H9 (cell line): Measurements from ENCODE around the gene LPO. TPM values are rescaled to one million over a fixed set of nuclear protein-coding genes. Genes with fewer than 3 reads are reported as not detected.

Experiments
- DNase-seq: peaks from one replicate; pipeline ENCODE4 v3.0.0-alpha.2; 2017
- H2AFZ ChIP-seq: one replicate; pipeline ENCODE4 v1.6.1; 2013; ENCODE audit warnings: mild to moderate bottlenecking, low read length, control low read depth, moderate library complexity
- H2AK5ac ChIP-seq: 2 replicates; pipeline ENCODE4 v1.6.1; 2013; ENCODE audit warnings: low read length, control low read depth, mixed read lengths; ENCODE audit not compliant: insufficient read length
- H2BK120ac ChIP-seq: one replicate; pipeline ENCODE4 v1.6.1; 2013; ENCODE audit warnings: low read depth, mild to moderate bottlenecking, low read length, control low read depth, inconsistent platforms; ENCODE audit not compliant: poor library complexity, severe bottlenecking
- H2BK12ac ChIP-seq: 2 replicates; pipeline ENCODE4 v1.6.1; 2013; ENCODE audit warnings: low read length, control low read depth, mixed read lengths, low read depth; ENCODE audit not compliant: insufficient read length
- H2BK15ac ChIP-seq: 2 replicates; pipeline ENCODE4 v1.6.1; 2013; ENCODE audit warnings: low read depth, low read length, control low read depth
- H2BK20ac ChIP-seq: one replicate; pipeline ENCODE4 v1.6.1; 2013; ENCODE audit warnings: low read depth, mild to moderate bottlenecking, low read length, control low read depth, inconsistent platforms; ENCODE audit not compliant: poor library complexity, severe bottlenecking
- H2BK5ac ChIP-seq: 2 replicates; pipeline ENCODE4 v1.6.1; 2013; ENCODE audit warnings: low read length, control low read depth, mixed read lengths; ENCODE audit not compliant: insufficient read length
- H3K14ac ChIP-seq: 2 replicates; pipeline ENCODE4 v1.6.1; 2013; ENCODE audit warnings: low read length, control low read depth; ENCODE audit not compliant: insufficient read depth
- H3K18ac ChIP-seq: 2 replicates; pipeline ENCODE4 v1.6.1; 2013; ENCODE audit warnings: low read depth, mild to moderate bottlenecking, mixed read lengths, low read length, control low read depth; ENCODE audit not compliant: insufficient read length
- H3K23ac ChIP-seq: 2 replicates; pipeline ENCODE4 v1.6.1; 2013; ENCODE audit warnings: low read length, control low read depth, mixed read lengths, low read depth; ENCODE audit not compliant: insufficient read length
- H3K23me2 ChIP-seq: 2 replicates; pipeline ENCODE4 v1.6.1; 2013; ENCODE audit warnings: low read depth, mild to moderate bottlenecking, mixed read lengths, low read length, control low read depth; ENCODE audit not compliant: insufficient read length, poor library complexity, severe bottlenecking
- H3K27ac ChIP-seq: 2 replicates; pipeline ENCODE4 v1.5.1; 2013; ENCODE audit warnings: low read length, control low read depth, mixed read lengths, low read depth; ENCODE audit not compliant: insufficient read length
- H3K27me3 ChIP-seq: 2 replicates; pipeline ENCODE4 v1.6.1; 2013; ENCODE audit warnings: low read length, control low read depth, inconsistent platforms; ENCODE audit not compliant: insufficient read depth
- H3K4ac ChIP-seq: 2 replicates; pipeline ENCODE4 v1.6.1; 2013; ENCODE audit warnings: low read depth, mild to moderate bottlenecking, control low read depth, inconsistent platforms, low read length, moderate library complexity
- H3K4me1 ChIP-seq: 2 replicates; pipeline ENCODE4 v1.6.1; 2013; ENCODE audit warnings: low read length, control low read depth, inconsistent platforms; ENCODE audit not compliant: insufficient read depth
- H3K4me2 ChIP-seq: 2 replicates; pipeline ENCODE4 v1.6.1; 2013; ENCODE audit warnings: low read length, control low read depth, mixed read lengths; ENCODE audit not compliant: insufficient read length, insufficient read depth
- H3K56ac ChIP-seq: 2 replicates; pipeline ENCODE4 v1.6.1; 2013; ENCODE audit warnings: low read depth, mild to moderate bottlenecking, mixed read lengths, low read length, control low read depth; ENCODE audit not compliant: insufficient read length
- H3K79me1 ChIP-seq: 2 replicates; pipeline ENCODE4 v1.6.1; 2013; ENCODE audit warnings: low read depth, mild to moderate bottlenecking, moderate library complexity, low read length, control low read depth, inconsistent platforms; ENCODE audit not compliant: insufficient read depth, poor library complexity, severe bottlenecking
- H3K79me2 ChIP-seq: 2 replicates; pipeline ENCODE4 v1.6.1; 2013; ENCODE audit warnings: low read length, control low read depth, inconsistent platforms; ENCODE audit not compliant: insufficient read depth
- H3K9ac ChIP-seq: 2 replicates; pipeline ENCODE4 v1.6.1; 2013; ENCODE audit warnings: low read length, control low read depth, mixed read lengths; ENCODE audit not compliant: insufficient read length; ENCODE audit errors: extremely low read depth
- H3K9me3 ChIP-seq: one replicate; pipeline ENCODE4 v1.6.1; 2013; ENCODE audit warnings: low read depth, low read length, inconsistent platforms; ENCODE audit not compliant: control insufficient read depth
- H3T11ph ChIP-seq: one replicate; pipeline ENCODE4 v1.6.1; 2013; ENCODE audit warnings: mild to moderate bottlenecking, low read length, control low read depth, inconsistent platforms
- H4K20me1 ChIP-seq: one replicate; pipeline ENCODE4 v1.6.1; 2013; ENCODE audit not compliant: control insufficient read depth, insufficient read length, insufficient read depth
- H4K5ac ChIP-seq: 2 replicates; pipeline ENCODE4 v1.6.1; 2013; ENCODE audit warnings: low read depth, mild to moderate bottlenecking, mixed read lengths, low read length, control low read depth; ENCODE audit not compliant: insufficient read length
- H4K8ac ChIP-seq: replicated peaks from 2 replicates; pipeline ENCODE4 v1.6.1; 2013; ENCODE audit warnings: low read length, control low read depth, mixed read lengths, low read depth; ENCODE audit not compliant: insufficient read length
- H4K91ac ChIP-seq: 2 replicates; pipeline ENCODE4 v1.6.1; 2013; ENCODE audit warnings: low read depth, mild to moderate bottlenecking, moderate library complexity, mixed read lengths, low read length, control low read depth; ENCODE audit not compliant: insufficient read length
- H3K27ac Mint-ChIP-seq, 3 experiments: 2 replicates in 2 of 3; 3 replicates in 1 of 3; pipeline ENCODE4 v1.8.0; 2020 to 2021; ENCODE audit warnings: mixed read lengths in 3 of 3, mild to moderate bottlenecking in 1 of 3, moderate library complexity in 1 of 3
- H3K27me3 Mint-ChIP-seq: 2 replicates; pipeline ENCODE4 v1.8.0; 2021; ENCODE audit warnings: low read depth, mild to moderate bottlenecking, moderate library complexity, mixed read lengths
- H3K36me3 Mint-ChIP-seq, 3 experiments: 2 replicates in 2 of 3; 3 replicates in 1 of 3; pipeline ENCODE4 v1.8.0; 2020 to 2021; ENCODE audit warnings: low read depth in 3 of 3, mixed read lengths in 3 of 3; ENCODE audit not compliant: insufficient read depth in 1 of 3
- H3K4me1 Mint-ChIP-seq, 2 experiments: 2 replicates each; pipeline ENCODE4 v1.8.0; 2020; ENCODE audit warnings: mixed read lengths in 2 of 2
- H3K4me3 Mint-ChIP-seq, 2 experiments: 2 replicates in 1 of 2; 3 replicates in 1 of 2; pipeline ENCODE4 v1.8.0; 2020 to 2021; ENCODE audit warnings: mild to moderate bottlenecking in 2 of 2, mixed read lengths in 2 of 2, moderate library complexity in 1 of 2
- H3K9me3 Mint-ChIP-seq, 2 experiments: 2 replicates in 1 of 2; 3 replicates in 1 of 2; pipeline ENCODE4 v1.8.0; 2020; ENCODE audit warnings: mild to moderate bottlenecking in 2 of 2, mixed read lengths in 2 of 2, moderate library complexity in 1 of 2
- CTCF ChIP-seq: fragments of 200-600 bp; sonication (generic); conservative IDR thresholded peaks from 3 replicates; pipeline ENCODE4 v1.8.0; 2021; ENCODE audit warnings: antibody characterized with exemption, mild to moderate bottlenecking
- WGBS: extraction: QIAGEN DNeasy Blood & Tissue Kit; methylation state at CpG from one replicate; pipeline ENCODE4 v1.1.7; 2013; ENCODE audit warnings: missing lambda C conversion rate, low lambda C conversion rate, mixed read lengths; ENCODE audit not compliant: insufficient read length; ENCODE audit errors: extremely low coverage; 5-methylcytosine and 5-hydroxymethylcytosine counted together
- total RNA-seq: library from RNA; stranded (reverse); gene quantifications from 2 replicates; pipeline ENCODE4 v1.2.1, GENCODE V29; 2021

LPO gene
- total RNA-seq, 1 experiment from 2014 or later, result 0.17 TPM

GRCh38 chr17:58267347-58268324, 29.3 kb downstream of the LPO start:
- Histone ChIP-seq H3K27me3 (no peaks in the 10 kb centered on the region), H3K56ac (no peak overlapping the region), H3K79me1 (no peaks in the 10 kb centered on the region), H3T11ph (no peak overlapping the region), H3K14ac (no peak overlapping the region; the same call in 1 of the 2 replicates), H3K4ac (no peak overlapping the region), H3K23me2 (no peaks in the 10 kb centered on the region), H2BK12ac (no peak overlapping the region), H2AK5ac (no peak overlapping the region), H3K18ac (no peak overlapping the region), H4K5ac (no peak overlapping the region), H3K9ac (no peak overlapping the region), H3K4me1 (no peaks in the 10 kb centered on the region), H3K9me3 (no peaks in the 10 kb centered on the region), H3K79me2 (no peaks in the 10 kb centered on the region), H3K23ac (no peak overlapping the region), H2BK120ac (no peak overlapping the region), H3K27ac (no peak overlapping the region), H4K8ac (no peak overlapping the region), H2BK20ac (no peak overlapping the region), H2AFZ (no peak overlapping the region), H2BK5ac (no peak overlapping the region), H3K4me2 (no peak overlapping the region), H4K20me1 (no peaks in the 10 kb centered on the region), H2BK15ac (no peak overlapping the region), H4K91ac (no peak overlapping the region)
- WGBS, result no CpG with 5 or more reads among the region's 22 CpGs
- H3K4me3 Mint-ChIP-seq, result no peak overlapping the region; a peak in 1 of 5 replicates
- H3K9me3 Mint-ChIP-seq, result no peaks in the 10 kb centered on the region
- TF ChIP-seq CTCF, result no peak
- H3K27ac Mint-ChIP-seq, result no peak overlapping the region
- peaks cover 37% of the 10 kb centered on the region for H3K27me3 Mint-ChIP-seq
- no peaks in the 10 kb centered on the region for H3K4me1 Mint-ChIP-seq
- no peak for DNase-seq
- H3K36me3 Mint-ChIP-seq, result no peaks in the 10 kb centered on the region
